GM21390 (cell line): ENCODE measurements around the gene GOSR2.
"Not testable (repeated sequence)": the region's sequence is repeated elsewhere in the genome, so short reads cannot be mapped to it uniquely, and the experiment has no call there.

Source experiments
- ATAC-seq: cut with Tn5 transposase; IDR thresholded peaks from one replicate; pipeline ENCODE4 v1.9.1; 2021; ENCODE audit not compliant: unreplicated experiment

The GOSR2 gene

GRCh38 chr17:46928467-46929261, 5.7 kb downstream of the GOSR2 start:
- no peak for ATAC-seq

- no peak for ATAC-seq
Measured at GRCh38 chr17:46929413-46929812, 6.5 kb downstream of the GOSR2 start.

GRCh38 chr17:46930051-46930450, 7.1 kb downstream of the GOSR2 start:
- no peak for ATAC-seq

GRCh38 chr17:46931596-46931995, 8.6 kb downstream of the GOSR2 start:
- ATAC-seq, result no peak

- ATAC-seq, result no peak
Measured at GRCh38 chr17:46935658-46936266, 12.8 kb downstream of the GOSR2 start.

- ATAC-seq, result no peak
Measured at GRCh38 chr17:46940692-46941404, 17.9 kb downstream of the GOSR2 start.

GRCh38 chr17:46942441-46943217, 19.7 kb downstream of the GOSR2 start:
- ATAC-seq, result no peak

GRCh38 chr17:46943218-46943500, 20.2 kb downstream of the GOSR2 start:
- ATAC-seq, result no peak

GRCh38 chr17:46943501-46944393, 20.8 kb downstream of the GOSR2 start:
- ATAC-seq, result no peak

- ATAC-seq, result no peak
Measured at GRCh38 chr17:46944931-46945330, 22.0 kb downstream of the GOSR2 start.

- ATAC-seq, result no peak
Measured at GRCh38 chr17:46947216-46947615, 24.3 kb downstream of the GOSR2 start.

GRCh38 chr17:46948544-46948943, 25.6 kb downstream of the GOSR2 start:
- no peak for ATAC-seq

GRCh38 chr17:46949291-46950174, 26.6 kb downstream of the GOSR2 start:
- ATAC-seq, result no peak

GRCh38 chr17:46950342-46950996, 27.5 kb downstream of the GOSR2 start:
- no peak for ATAC-seq

- no peak for ATAC-seq
Measured at GRCh38 chr17:46950997-46951621, 28.1 kb downstream of the GOSR2 start.

- ATAC-seq, result no peak
Measured at GRCh38 chr17:46951706-46952105, 28.7 kb downstream of the GOSR2 start.

GRCh38 chr17:46952115-46952514, 29.2 kb downstream of the GOSR2 start:
- ATAC-seq, result no peak

GRCh38 chr17:46953191-46953590, 30.2 kb downstream of the GOSR2 start:
- not testable (repeated sequence) for ATAC-seq
